GM12878 (cell line): Measurements from ENCODE around the gene IFITM1. TPM values are rescaled to one million over a fixed set of nuclear protein-coding genes. Genes with fewer than 3 reads are reported as not detected.

Source experiments
- ATAC-seq: fragments of 200-7000 bp; cut with Tn5 transposase; 3 replicates; pipeline ENCODE4 v1.9.1; 2020; ENCODE audit warnings: mild to moderate bottlenecking, moderate library complexity
- BruUV-seq: library from RNA; stranded (reverse); fragments of 400-500 nt; replicated peaks from 2 replicates; lab custom pipeline; 2021; lab: Mats Ljungman, UMichigan
- CTCF ChIA-PET: fragments of 300-600 bp; sonication (Branson Sonifier 250); formaldehyde crosslinking; extraction: SDS; loops from one replicate; lab custom pipeline; 2021; ENCODE audit warnings: inconsistent platforms; lab: Yijun Ruan, JAX
- POLR2A ChIA-PET: fragments of 350-600 bp; formaldehyde crosslinking; extraction: SDS; loops from one replicate; lab custom pipeline; 2021; ENCODE audit warnings: inconsistent platforms; lab: Charles Lee
- RAD21 ChIA-PET: fragments of 300-600 bp; sonication (Branson Sonifier 250); formaldehyde crosslinking; loops from one replicate; lab custom pipeline; 2023; ENCODE audit warnings: antibody characterized with exemption; ENCODE audit not compliant: unreplicated experiment; lab: Charles Lee
- SMC1A ChIA-PET: fragments of 300-600 bp; sonication (Branson Sonifier 250); formaldehyde crosslinking; loops from one replicate; lab custom pipeline; 2023; ENCODE audit not compliant: unreplicated experiment, uncharacterized antibody; lab: Charles Lee
- DNase-seq: peaks from one replicate; pipeline ENCODE4 v3.0.0-alpha.2; 2011; ENCODE audit warnings: low read depth, low spot score
- FAIRE-seq: peaks from 3 replicates; lab custom pipeline; 2011; peaks lifted over from hg19 to GRCh38; lab: Jason Lieb, UNC
- H2AFZ ChIP-seq: 2 replicates; pipeline ENCODE4 v1.6.0; 2011; ENCODE audit warnings: low read depth, low read length, control low read depth; ENCODE audit not compliant: control insufficient read depth
- H3K27ac ChIP-seq: 2 replicates; pipeline ENCODE4 v1.5.1; 2011; ENCODE audit warnings: control low read depth; ENCODE audit not compliant: control insufficient read depth, insufficient read depth
- H3K27me3 ChIP-seq, 2 experiments: replicated peaks in 1 of 2; 2 replicates each; pipeline versions ENCODE4 v1.6.0 to v1.6.1; 2011; ENCODE audit warnings: low read length in 1 of 2; ENCODE audit not compliant: control insufficient read depth in 2 of 2, insufficient read depth in 2 of 2
- H3K36me3 ChIP-seq, 2 experiments: 2 replicates each; pipeline ENCODE4 v1.5.1; 2011; ENCODE audit warnings: low read length in 1 of 2; ENCODE audit not compliant: control insufficient read depth in 2 of 2, insufficient read depth in 2 of 2
- H3K4me1 ChIP-seq: 2 replicates; pipeline ENCODE4 v1.6.1; 2011; ENCODE audit warnings: mild to moderate bottlenecking, low read length, moderate library complexity, mixed read lengths; ENCODE audit not compliant: control insufficient read depth, insufficient read depth
- H3K4me2 ChIP-seq: 2 replicates; pipeline ENCODE4 v1.6.0; 2011; ENCODE audit warnings: control low read depth; ENCODE audit not compliant: control insufficient read depth, insufficient read depth
- H3K4me3 ChIP-seq: fragments of 200-600 bp; sonication (generic); 2 replicates; pipeline ENCODE4 v1.5.1; 2016
- H3K79me2 ChIP-seq: 2 replicates; pipeline ENCODE4 v1.6.0; 2011; ENCODE audit warnings: low read length; ENCODE audit not compliant: control insufficient read depth, insufficient read depth
- H3K9ac ChIP-seq: 2 replicates; pipeline ENCODE4 v1.8.0; 2011; ENCODE audit warnings: low read length, control low read depth, mixed read lengths; ENCODE audit not compliant: control insufficient read depth, insufficient read depth
- H3K9me3 ChIP-seq: replicated peaks from 3 replicates; pipeline ENCODE4 v1.5.1; 2011; ENCODE audit warnings: mild to moderate bottlenecking, low read length; ENCODE audit not compliant: control insufficient read depth, insufficient read depth
- H4K20me1 ChIP-seq: 2 replicates; pipeline ENCODE4 v1.6.0; 2011; ENCODE audit not compliant: control insufficient read depth, insufficient read depth
- ATF2 ChIP-seq: IDR thresholded peaks from 2 replicates; pipeline ENCODE4 v1.6.1; 2012; ENCODE audit warnings: low read length, inconsistent platforms
- BACH1 ChIP-seq: fragments of 450-650 bp; IDR thresholded peaks from 2 replicates; pipeline ENCODE4 v1.6.1; 2017; ENCODE audit warnings: mild to moderate bottlenecking, borderline replicate concordance
- BHLHE40 ChIP-seq, 2 experiments: fragments of 450-650 bp in 1 of 2; IDR thresholded peaks; 2 replicates each; pipeline ENCODE4 v1.6.1; 2011 to 2017; ENCODE audit warnings: low read depth in 2 of 2, borderline replicate concordance in 1 of 2, improper control_type of control experiment in 1 of 2, low read length in 1 of 2, mild to moderate bottlenecking in 1 of 2
- CHD4 ChIP-seq: fragments of 200-600 bp; sonication (generic); IDR thresholded peaks from 2 replicates; pipeline ENCODE4 v1.6.1; 2016; ENCODE audit warnings: mild to moderate bottlenecking
- ELK1 ChIP-seq: IDR thresholded peaks from 2 replicates; pipeline ENCODE4 v1.6.1; 2012; ENCODE audit warnings: low read depth, low read length, improper control_type of control experiment
- HDAC2 ChIP-seq: fragments of 200-600 bp; sonication (generic); IDR thresholded peaks from 2 replicates; pipeline ENCODE4 v1.6.1; 2017
- MTA2 ChIP-seq: fragments of 450-650 bp; IDR thresholded peaks from 2 replicates; pipeline ENCODE4 v1.6.1; 2016; ENCODE audit warnings: low read depth, mild to moderate bottlenecking, moderate library complexity
- MYB ChIP-seq: fragments of 150-350 bp; IDR thresholded peaks from 2 replicates; pipeline ENCODE4 v1.6.1; 2014; ENCODE audit warnings: mild to moderate bottlenecking, low read depth, low read length, borderline replicate concordance
- SKIL ChIP-seq: fragments of 450-650 bp; IDR thresholded peaks from 2 replicates; pipeline ENCODE4 v1.6.1; 2017; ENCODE audit warnings: mild to moderate bottlenecking, low read depth, inconsistent platforms; ENCODE audit not compliant: poor library complexity, severe bottlenecking
- SMAD1 ChIP-seq: fragments of 450-650 bp; IDR thresholded peaks from 2 replicates; pipeline ENCODE4 v1.6.1; 2018; ENCODE audit warnings: mild to moderate bottlenecking, low read depth; ENCODE audit not compliant: partially characterized antibody
- STAT3 ChIP-seq: IDR thresholded peaks from 2 replicates; pipeline ENCODE4 v1.6.1; 2011; ENCODE audit warnings: low read depth, low read length, improper control_type of control experiment
- SUZ12 ChIP-seq: fragments of 200-600 bp; sonication (generic); IDR thresholded peaks from one replicate; pipeline ENCODE4 v1.6.1; 2018; ENCODE audit warnings: antibody characterized with exemption, mild to moderate bottlenecking; ENCODE audit not compliant: unreplicated experiment
- TARDBP ChIP-seq: IDR thresholded peaks from 2 replicates; pipeline ENCODE4 v1.6.1; 2016; ENCODE audit warnings: borderline replicate concordance
- WRNIP1 ChIP-seq: IDR thresholded peaks from 2 replicates; pipeline ENCODE4 v1.6.1; 2011; ENCODE audit warnings: low read depth, low read length, improper control_type of control experiment, borderline replicate concordance
- YY1 ChIP-seq: IDR thresholded peaks from 2 replicates; pipeline ENCODE4 v1.6.1; 2011; ENCODE audit warnings: low read depth, mild to moderate bottlenecking, low read length
- ZNF687 ChIP-seq: fragments of 450-650 bp; IDR thresholded peaks from 2 replicates; pipeline ENCODE4 v1.6.1; 2017; ENCODE audit warnings: mild to moderate bottlenecking, moderate library complexity
- WGBS: methylation state at CpG from one replicate; pipeline ENCODE4 v1.1.6; 2016; ENCODE audit warnings: low lambda C conversion rate; ENCODE audit not compliant: insufficient replicate concordance, insufficient coverage; ENCODE audit errors: missing lambda C conversion rate; 5-methylcytosine and 5-hydroxymethylcytosine counted together
- in situ Hi-C: fragments of 300-500 bp; cut with MboI; formaldehyde crosslinking; loops from 9 replicates; pipeline ENCODE4 v1.14.3; 2018; ENCODE audit warnings: mixed read lengths
- intact Hi-C: fragments of 100-400 bp; cut with micrococcal nuclease; formaldehyde crosslinking; loops from one replicate; pipeline ENCODE4 v1.14.2; 2022; ENCODE audit not compliant: unreplicated experiment
- polyA plus RNA-seq, 11 experiments: library from polyadenylated mRNA; depleted of rRNA in 4 of 11; unstranded in 6 of 11; stranded (reverse) in 5 of 11; fragments of >200 nt; fragmentation: Nextera tagmentation in 4 of 11; fragmentation: Illumina TruSeq in 1 of 11; extraction: Ambion mirVana in 4 of 11; extraction: Trizol in 1 of 11; gene quantifications; 1 replicate in 1 of 11; 2 replicates in 10 of 11; pipeline versions ENCODE4 v1.2.1 to v1.2.3, GENCODE V29; 2011 to 2016; ENCODE audit warnings: inconsistent platforms in 2 of 11, missing spikeins in 2 of 11, low read depth in 1 of 11
- total RNA-seq, 4 experiments: library from RNA; depleted of rRNA in 3 of 4; stranded (reverse); fragments of >200 nt in 3 of 4; fragmentation: Illumina TruSeq in 1 of 4; extraction: Trizol in 1 of 4; gene quantifications; 2 replicates each; pipeline versions ENCODE4 v1.2.1 to v1.2.3, GENCODE V29; 2013 to 2021

IFITM1 gene
- total and polyA plus RNA-seq, 10 of the 15 experiments (the other 5 are each of a cell fraction or from before 2014, with no cell fraction given) = 396 to 2,788 (median 607) TPM

GRCh38 chr11:305844-306211 lies 8.0 kb upstream of the IFITM1 start:
- RAD21 ChIA-PET = interaction anchor here (0.8 to 2.4 kb wide), 11 partner anchors 11 to 69 kb away, joined by 3 to 19 read pairs (median 5); partner anchors contain the start of genes PSMD13 and SIRT3
- H3K27ac ChIP-seq = no peak overlapping the region
- intact Hi-C loops = loop anchor here (5.0 to 10.0 kb wide), 2 partner anchors 99 to 139 kb away; partner anchors contain the start of genes ANO9, BET1L and RIC8A
- no peak for TF ChIP-seq SMAD1
- TF ChIP-seq ATF2 = no peak
- TF ChIP-seq MYB = no peak
- TF ChIP-seq TARDBP = no peak
- no peak for TF ChIP-seq SKIL
- no peak for TF ChIP-seq STAT3
- TF ChIP-seq YY1 = no peak
- no peak for TF ChIP-seq HDAC2
- TF ChIP-seq CHD4 = no peak
- no peak for TF ChIP-seq BHLHE40 (IDR thresholded peaks at IDR 0.05; ENCODE audit: borderline replicate concordance in 1 of 2, low read depth in 2 of 2, low read length in 1 of 2)
- TF ChIP-seq WRNIP1 = no peak
- no peak for TF ChIP-seq BACH1
- no peak for TF ChIP-seq ELK1
- no peak for TF ChIP-seq MTA2
- no peak for TF ChIP-seq SUZ12
- TF ChIP-seq ZNF687 = no peak

More at GRCh38 chr11:305844-306211, 8.0 kb upstream of the IFITM1 start:
- SMC1A ChIA-PET = interaction anchor here (0.8 to 3.3 kb wide), 15 partner anchors 11 to 68 kb away, joined by 3 to 20 read pairs (median 4); partner anchors contain the start of gene PSMD13
- peaks cover 22% of the 10 kb centered on the region for H3K79me2 ChIP-seq
- in situ Hi-C loops = no loop called here
- peaks cover 20% of the 10 kb centered on the region for H3K4me1 ChIP-seq
- 80% methylated on average over 10 of the region's 10 CpGs for WGBS
- no peak overlapping the region for H3K9ac ChIP-seq
- POLR2A ChIA-PET = interaction anchor here (0.6 to 2.8 kb wide), 5 partner anchors 22 to 53 kb away, joined by 3 to 12 read pairs (median 4); no protein-coding TSS in a partner anchor
- no peak for DNase-seq
- H3K27me3 ChIP-seq = no peaks in the 10 kb centered on the region
- no peak overlapping the region for H3K4me3 ChIP-seq
- FAIRE-seq = no peak
- BruUV-seq = no TSS peak
- H3K4me2 ChIP-seq = no peak overlapping the region
- no peak overlapping the region for H2AFZ ChIP-seq
- H3K36me3 ChIP-seq = no peaks in the 10 kb centered on the region
- no peak for ATAC-seq
- CTCF ChIA-PET = interaction anchor here (0.8 to 4.5 kb wide), 14 partner anchors 11 to 146 kb away, joined by 3 to 33 read pairs (median 10); partner anchors contain the start of genes BET1L, PGGHG, PSMD13 and RIC8A
- no peaks in the 10 kb centered on the region for H4K20me1 ChIP-seq
- H3K9me3 ChIP-seq = no peaks in the 10 kb centered on the region
